Stimulated activated CD4-positive, alpha-beta T cell treated with anti-CD3 and anti-CD28 coated beads, Interleukin-1b, Interleukin-23, amount 100 ng/mL, for 1 hour (primary cell): ENCODE data around the gene MRAS.
"Not testable (repeated sequence)": the region's sequence is repeated elsewhere in the genome, so short reads cannot be mapped to it uniquely, and the experiment has no call there.

Source experiments
- DNase-seq, 2 donors: peaks; one replicate each; pipeline ENCODE4 v3.0.0-alpha.2; 2020; ENCODE audit warnings: low read depth in 2 of 2

The MRAS gene

GRCh38 chr3:138445236-138445635, 96.9 kb downstream of the MRAS start:
- no peak for DNase-seq

- no peak for DNase-seq
Measured at GRCh38 chr3:138445654-138446053, 97.3 kb downstream of the MRAS start.

GRCh38 chr3:138448631-138449030, 100.3 kb downstream of the MRAS start:
- no peak for DNase-seq

- no peak for DNase-seq
Measured at GRCh38 chr3:138449490-138449889, 101.1 kb downstream of the MRAS start.

DNA sequence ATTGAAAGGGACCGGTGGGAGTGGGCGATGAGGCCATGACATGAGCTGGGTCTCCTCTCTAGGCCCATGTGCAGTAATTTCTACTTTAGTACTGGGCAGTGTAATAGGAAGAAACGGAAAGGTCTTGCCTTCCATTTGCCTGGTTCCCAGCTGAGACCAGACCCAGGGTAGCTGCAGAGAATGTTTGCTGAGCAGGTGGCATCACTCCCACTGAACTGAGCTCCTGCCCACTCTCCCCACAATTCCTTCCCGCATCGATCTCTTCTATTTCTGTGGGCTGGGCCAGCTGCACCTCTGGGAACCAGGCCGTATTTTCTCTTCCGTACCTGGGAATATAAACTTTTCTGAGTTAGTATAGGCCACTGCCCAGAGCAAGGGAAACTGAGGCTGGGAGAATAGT, 101.8 kb downstream of the MRAS start:
- no peak for DNase-seq

DNA sequence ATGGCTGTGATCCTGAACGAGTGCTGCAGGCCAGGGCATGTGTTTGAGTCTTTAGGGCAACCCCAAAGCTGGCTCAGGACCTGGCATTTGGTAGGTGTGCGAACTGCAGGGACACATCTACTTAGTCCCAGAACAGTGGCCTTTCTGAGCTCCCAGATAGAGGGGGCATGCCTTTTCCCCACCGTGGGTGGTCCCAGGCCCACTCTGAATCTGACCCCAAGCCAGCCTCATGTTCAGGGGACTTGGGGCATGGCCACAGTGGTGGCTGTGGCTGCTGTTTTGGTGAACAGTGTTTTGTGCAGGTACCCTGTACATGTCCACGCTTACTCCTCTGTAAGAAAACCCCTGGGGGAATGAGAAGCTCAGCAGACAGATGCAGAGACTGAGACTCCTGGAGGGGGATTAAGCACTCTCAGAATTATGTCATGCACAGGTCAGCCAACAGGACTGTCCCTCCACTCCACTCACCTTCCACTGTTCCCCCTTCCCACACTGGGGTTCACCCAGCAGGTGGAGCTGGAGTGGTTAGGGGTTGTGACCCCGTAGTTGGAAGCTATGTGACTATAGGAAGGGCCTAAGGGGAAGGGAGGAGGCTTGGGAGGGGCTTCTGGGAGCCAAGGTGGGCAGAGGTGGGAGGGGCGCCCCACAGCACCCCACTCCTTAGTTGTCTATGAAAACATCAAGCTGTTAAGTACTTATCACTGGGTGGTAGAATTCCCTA, 102.5 kb downstream of the MRAS start:
- DNase-seq, result no peak

DNA sequence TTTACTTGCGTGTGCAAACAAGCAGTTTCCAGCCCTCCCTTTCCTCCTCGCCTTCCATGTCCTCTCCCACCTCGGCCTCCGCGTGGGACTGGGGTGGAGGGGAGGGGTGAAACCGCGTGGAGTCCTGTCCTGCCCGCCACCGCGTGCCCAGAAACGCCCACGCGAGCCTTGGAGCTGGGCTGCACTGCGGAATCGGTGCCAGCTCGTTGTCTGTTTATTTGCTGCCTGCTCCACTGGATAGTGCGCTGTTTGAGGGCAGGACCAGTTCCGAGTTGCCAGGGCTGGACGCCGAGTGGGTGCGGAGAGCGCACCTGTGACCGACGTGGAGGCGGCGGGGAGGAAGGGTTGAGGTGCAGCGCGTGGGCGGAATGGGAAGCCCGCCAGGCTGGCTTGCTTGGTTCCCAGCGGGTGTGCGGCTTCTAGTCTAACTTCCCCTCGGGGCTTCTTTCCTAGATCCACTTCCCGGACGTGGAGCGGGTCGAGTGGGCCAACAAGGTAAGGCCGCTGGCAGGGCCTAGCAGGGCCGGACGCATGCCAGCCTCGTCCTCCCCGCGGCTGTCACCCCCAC, 103.3 kb downstream of the MRAS start:
- no peak for DNase-seq

- no peak for DNase-seq
Measured at GRCh38 chr3:138452436-138452835, 104.1 kb downstream of the MRAS start.

- DNase-seq, result not testable (repeated sequence)
Measured at GRCh38 chr3:138453940-138454339, 105.6 kb downstream of the MRAS start.
